LNCAP (cell line): ENCODE data around the gene CARD18.

Source experiments
- TF ChIP-seq, protein P1 (sequence below): fragments of 450-650 bp; IDR thresholded peaks from 2 replicates; pipeline ENCODE4 v1.5.1; 2017; ENCODE audit warnings: mild to moderate bottlenecking

CARD18 gene

DNA sequence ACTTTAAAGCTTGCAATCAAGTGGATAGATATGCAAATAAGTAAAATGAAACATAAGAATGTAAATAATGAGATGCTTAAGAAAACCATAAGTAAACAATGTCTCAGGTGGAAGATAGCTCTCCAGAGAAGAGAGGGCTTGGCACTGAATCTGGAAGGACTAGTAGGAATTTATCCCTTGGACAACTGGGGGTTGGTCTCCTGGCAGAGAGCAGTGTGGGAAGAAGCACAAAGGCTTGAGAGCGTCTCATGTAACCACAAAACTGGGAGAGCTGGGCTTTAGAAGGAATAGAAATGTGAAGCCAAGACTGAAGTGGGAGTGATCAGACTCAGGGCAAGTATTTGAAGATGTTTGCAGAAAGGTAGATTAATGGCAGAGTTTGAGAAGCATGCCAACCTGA is 31.3 kb downstream of the CARD18 start:
- TF ChIP-seq, protein P1, sequence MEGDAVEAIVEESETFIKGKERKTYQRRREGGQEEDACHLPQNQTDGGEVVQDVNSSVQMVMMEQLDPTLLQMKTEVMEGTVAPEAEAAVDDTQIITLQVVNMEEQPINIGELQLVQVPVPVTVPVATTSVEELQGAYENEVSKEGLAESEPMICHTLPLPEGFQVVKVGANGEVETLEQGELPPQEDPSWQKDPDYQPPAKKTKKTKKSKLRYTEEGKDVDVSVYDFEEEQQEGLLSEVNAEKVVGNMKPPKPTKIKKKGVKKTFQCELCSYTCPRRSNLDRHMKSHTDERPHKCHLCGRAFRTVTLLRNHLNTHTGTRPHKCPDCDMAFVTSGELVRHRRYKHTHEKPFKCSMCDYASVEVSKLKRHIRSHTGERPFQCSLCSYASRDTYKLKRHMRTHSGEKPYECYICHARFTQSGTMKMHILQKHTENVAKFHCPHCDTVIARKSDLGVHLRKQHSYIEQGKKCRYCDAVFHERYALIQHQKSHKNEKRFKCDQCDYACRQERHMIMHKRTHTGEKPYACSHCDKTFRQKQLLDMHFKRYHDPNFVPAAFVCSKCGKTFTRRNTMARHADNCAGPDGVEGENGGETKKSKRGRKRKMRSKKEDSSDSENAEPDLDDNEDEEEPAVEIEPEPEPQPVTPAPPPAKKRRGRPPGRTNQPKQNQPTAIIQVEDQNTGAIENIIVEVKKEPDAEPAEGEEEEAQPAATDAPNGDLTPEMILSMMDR: no peak

DNA sequence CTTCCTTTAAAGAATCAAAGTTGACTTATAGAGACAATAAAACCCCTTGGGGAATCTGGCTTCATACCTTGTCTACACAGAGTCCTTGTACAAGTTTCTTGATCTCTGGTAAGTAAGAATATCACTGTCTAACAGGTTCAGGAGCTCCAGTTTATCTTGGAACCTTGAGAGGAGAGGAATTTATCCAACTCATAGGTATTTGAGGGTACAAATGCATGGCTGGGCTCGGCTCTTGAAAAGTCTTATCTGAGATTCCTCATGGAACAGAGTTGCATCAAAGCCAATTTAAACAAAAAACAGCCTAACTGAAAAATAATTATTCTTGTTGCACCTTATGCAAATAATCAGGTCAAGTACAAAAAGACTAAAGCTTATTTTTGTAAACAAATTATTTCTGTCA is 33.4 kb downstream of the CARD18 start:
- TF ChIP-seq, protein P1: no peak

DNA sequence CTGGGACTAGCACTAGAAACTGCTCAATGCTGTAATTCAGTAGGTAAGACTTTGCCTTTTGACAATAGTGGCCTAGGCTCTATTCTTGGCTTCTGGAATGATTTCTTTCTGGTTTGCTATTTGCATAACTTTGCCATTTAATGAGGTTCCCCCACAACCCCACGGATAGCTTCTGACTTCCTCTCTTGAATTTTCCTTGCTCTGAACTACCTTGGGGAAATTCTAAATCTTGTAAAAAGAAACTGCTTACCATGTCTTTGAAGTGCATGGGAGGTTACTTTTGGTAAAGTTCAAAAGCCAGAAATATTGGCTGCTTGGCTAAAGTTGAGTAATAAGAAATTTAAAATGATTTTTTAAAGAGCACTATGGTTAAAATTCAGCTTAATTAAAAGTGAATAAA is 35.3 kb downstream of the CARD18 start:
- TF ChIP-seq, protein P1: no peak

DNA sequence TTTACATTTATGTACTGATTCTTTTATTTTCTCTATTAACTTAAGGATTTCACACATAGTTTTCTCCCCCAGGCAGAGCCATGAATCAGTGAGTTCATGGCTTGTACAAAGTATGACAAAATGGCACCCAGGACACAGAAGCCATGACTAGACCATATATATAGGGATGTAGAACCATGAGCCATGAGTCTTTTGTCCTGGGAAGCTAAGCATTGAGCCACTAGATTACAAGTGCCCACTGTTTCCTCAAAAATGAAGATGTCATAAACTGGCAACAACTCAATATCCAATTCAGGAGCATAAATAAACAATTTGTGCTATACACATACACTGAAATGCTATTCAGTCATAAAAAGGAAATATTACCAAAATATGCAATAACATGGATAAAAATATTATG is 36.2 kb downstream of the CARD18 start:
- TF ChIP-seq, protein P1: no peak

DNA sequence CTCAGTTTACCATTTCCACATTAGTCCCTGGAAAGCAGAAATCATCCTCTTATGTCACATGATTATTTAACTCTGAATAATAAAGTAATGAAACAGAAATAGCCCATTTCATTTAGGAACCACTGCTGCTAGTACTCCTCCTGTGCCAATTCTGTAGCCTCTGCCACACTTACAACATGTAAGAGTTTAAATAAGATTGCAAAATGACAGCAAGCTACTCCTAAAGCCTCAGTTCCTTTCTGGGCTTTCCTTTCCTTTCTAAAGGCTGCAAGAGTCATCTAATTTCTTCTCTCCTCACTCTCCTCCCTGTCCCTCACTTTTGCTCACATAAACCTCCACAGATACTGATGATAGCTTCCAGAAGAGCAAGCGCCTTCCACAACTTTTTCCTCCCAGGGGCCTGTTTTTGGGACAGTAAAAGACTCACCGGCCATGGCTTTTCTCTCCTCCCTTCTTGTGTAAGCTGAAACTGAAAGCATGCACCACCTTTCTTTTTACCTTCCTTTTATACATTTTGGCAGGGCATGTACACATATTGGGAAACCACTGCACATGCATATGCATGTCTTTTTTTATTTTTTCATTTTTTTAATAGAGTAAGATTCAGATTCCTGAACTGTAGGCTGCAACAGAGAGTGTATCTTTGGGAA is 38.5 kb downstream of the CARD18 start:
- TF ChIP-seq, protein P1: no peak

DNA sequence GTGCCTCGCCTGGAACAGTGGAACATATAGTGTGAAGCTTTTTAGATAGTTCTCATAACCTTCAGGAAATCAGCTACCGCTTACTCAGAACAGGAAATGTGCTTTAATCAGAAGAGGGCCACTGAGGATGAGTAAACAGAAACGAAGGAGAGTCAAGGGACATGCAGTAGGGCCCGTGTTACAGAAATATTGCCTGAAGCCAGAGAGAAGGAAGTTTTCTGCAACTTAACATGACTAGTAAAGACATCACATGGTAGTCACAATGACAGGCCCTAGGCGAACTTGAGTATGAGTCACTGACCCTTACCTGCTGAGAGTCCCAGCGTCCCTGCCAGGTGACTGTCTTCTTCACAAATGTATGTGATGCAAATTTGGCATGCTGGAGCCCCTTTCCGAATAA is 39.4 kb downstream of the CARD18 start:
- TF ChIP-seq, protein P1: no peak

DNA sequence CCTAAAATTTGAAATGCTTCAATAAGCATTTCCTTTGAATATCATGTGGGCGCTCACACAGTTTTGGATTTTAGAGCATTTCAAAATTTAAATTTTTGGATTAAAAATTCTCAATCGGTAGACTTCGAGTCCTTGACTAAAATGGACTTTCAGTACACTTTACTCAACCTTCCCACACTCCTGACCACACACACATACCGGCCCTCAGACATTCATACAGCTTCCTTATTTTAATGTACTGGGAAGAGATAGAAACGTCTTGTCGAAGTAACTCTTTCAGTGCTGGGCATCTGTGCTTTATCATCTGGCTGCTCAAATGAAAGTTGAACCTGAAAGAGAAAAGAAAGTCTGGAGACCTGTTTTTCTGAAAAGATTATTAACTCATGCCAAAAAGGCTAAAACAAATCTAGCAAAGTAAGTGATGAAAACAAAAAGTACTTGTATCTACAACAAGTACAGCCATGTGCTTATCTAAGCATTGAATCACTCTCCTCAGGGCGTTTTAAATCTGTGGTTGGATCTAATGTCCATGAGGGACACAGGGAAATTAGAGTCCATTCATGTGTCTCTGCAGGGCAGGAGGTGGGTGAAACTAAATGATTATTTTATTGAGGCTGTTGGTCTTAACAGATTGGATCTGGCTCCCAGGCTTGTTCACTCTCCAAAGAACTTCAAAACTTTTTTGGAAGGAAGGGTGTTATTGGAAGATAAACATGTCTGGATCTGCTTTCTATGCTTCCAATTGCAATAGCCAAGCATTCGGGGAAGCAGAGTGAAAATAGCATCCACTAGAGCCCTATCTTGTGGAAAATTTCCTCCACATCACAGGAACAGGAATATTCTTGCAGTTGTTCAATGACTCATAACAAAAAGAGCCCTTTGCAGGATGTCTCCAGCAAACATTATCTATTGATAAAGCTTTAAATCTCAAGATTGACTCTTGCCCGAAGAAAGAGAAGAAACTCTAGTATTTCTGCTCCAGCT is 47.0 kb downstream of the CARD18 start:
- TF ChIP-seq, protein P1: no peak
